ENCODE measurements around the gene NBEA. TPM values are rescaled to one million over a fixed set of nuclear protein-coding genes. Genes with fewer than 3 reads are reported as not detected.

NBEA gene
- total RNA-seq, 2 experiments from 2014 or later = 3.5 to 3.8 TPM

DNA sequence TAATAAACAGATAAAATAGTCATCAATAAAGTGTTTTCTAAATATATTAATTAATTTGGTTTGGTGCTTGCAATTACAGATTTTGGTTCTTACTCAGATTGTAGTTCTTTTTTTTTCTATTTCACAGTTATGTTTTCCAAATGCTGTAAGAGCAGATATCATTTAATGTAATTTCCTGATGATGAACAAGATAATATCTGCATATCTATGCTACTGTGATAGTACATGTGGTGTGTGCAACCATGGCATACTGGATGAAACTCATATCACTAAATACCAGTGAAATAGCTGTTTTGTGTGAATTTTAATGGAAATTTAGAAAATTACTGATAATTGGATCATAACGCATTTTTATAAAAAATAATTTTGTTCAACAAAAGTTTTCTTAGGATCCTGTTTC lies 623.2 kb downstream of the NBEA start:
- ChIA-PET POLR2A (no interaction called here), CTCF (no interaction called here)
- no peak overlapping the region for H3K4me3 ChIP-seq (ENCODE audit: low read length)
- no peaks in the 10 kb centered on the region for H3K36me3 Mint-ChIP-seq (ENCODE audit: low read depth)
- no peak overlapping the region for H3K27ac Mint-ChIP-seq
- no peaks in the 10 kb centered on the region for H3K9me3 ChIP-seq (ENCODE audit: control insufficient read depth in 1 of 2, insufficient read depth in 1 of 2, low read length in 2 of 2)
- no peaks in the 10 kb centered on the region for H3K9me3 Mint-ChIP-seq
- H3K27ac ChIP-seq (ENCODE audit: low read depth in 1 of 2, low read length in 2 of 2) = no peak overlapping the region
- intact Hi-C loops (cut with DNase I, micrococcal nuclease) = no loop called here
- no peaks in the 10 kb centered on the region for H3K36me3 ChIP-seq (ENCODE audit: insufficient read depth, low read length)
- H3K27me3 Mint-ChIP-seq = no peaks in the 10 kb centered on the region
- no peaks in the 10 kb centered on the region for H3K4me1 ChIP-seq (ENCODE audit: insufficient read depth, low read length)
- no peaks in the 10 kb centered on the region for H3K27me3 ChIP-seq (ENCODE audit: control insufficient read depth in 1 of 2, insufficient read depth in 2 of 2, low read length in 2 of 2)
- TF ChIP-seq, protein P1, sequence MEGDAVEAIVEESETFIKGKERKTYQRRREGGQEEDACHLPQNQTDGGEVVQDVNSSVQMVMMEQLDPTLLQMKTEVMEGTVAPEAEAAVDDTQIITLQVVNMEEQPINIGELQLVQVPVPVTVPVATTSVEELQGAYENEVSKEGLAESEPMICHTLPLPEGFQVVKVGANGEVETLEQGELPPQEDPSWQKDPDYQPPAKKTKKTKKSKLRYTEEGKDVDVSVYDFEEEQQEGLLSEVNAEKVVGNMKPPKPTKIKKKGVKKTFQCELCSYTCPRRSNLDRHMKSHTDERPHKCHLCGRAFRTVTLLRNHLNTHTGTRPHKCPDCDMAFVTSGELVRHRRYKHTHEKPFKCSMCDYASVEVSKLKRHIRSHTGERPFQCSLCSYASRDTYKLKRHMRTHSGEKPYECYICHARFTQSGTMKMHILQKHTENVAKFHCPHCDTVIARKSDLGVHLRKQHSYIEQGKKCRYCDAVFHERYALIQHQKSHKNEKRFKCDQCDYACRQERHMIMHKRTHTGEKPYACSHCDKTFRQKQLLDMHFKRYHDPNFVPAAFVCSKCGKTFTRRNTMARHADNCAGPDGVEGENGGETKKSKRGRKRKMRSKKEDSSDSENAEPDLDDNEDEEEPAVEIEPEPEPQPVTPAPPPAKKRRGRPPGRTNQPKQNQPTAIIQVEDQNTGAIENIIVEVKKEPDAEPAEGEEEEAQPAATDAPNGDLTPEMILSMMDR (IDR thresholded peaks at IDR 0.05) = no peak
- H3K4me1 Mint-ChIP-seq (ENCODE audit: low read depth) = no peaks in the 10 kb centered on the region
- H3K4me3 Mint-ChIP-seq = no peak overlapping the region
- DNase-seq = no peak
- ATAC-seq (ENCODE audit: poor library complexity) = no peak

GRCh38 chr13:35566340-35566739 lies 624.3 kb downstream of the NBEA start:
- intact Hi-C loops (cut with DNase I, micrococcal nuclease) = no loop called here
- H3K4me1 ChIP-seq (ENCODE audit: insufficient read depth, low read length) = no peaks in the 10 kb centered on the region
- no peak overlapping the region for H3K27ac ChIP-seq (ENCODE audit: low read depth in 1 of 2, low read length in 2 of 2)
- H3K27me3 ChIP-seq (ENCODE audit: control insufficient read depth in 1 of 2, insufficient read depth in 2 of 2, low read length in 2 of 2) = no peaks in the 10 kb centered on the region
- TF ChIP-seq, protein P1 (IDR thresholded peaks at IDR 0.05) = no peak
- H3K27me3 Mint-ChIP-seq = no peaks in the 10 kb centered on the region
- POLR2A ChIA-PET = no interaction called here
- peak in 1 of 14 experiments; percentile 2 for DNase-seq
- H3K4me1 Mint-ChIP-seq (ENCODE audit: low read depth) = no peaks in the 10 kb centered on the region
- no peak overlapping the region for H3K4me3 Mint-ChIP-seq
- CTCF ChIA-PET = no interaction called here
- H3K4me3 ChIP-seq (ENCODE audit: low read length) = no peak overlapping the region
- no peak overlapping the region for H3K27ac Mint-ChIP-seq
- no peaks in the 10 kb centered on the region for H3K36me3 Mint-ChIP-seq (ENCODE audit: low read depth)
- no peak for ATAC-seq (ENCODE audit: poor library complexity)
- no peaks in the 10 kb centered on the region for H3K9me3 ChIP-seq (ENCODE audit: control insufficient read depth in 1 of 2, insufficient read depth in 1 of 2, low read length in 2 of 2)
- no peaks in the 10 kb centered on the region for H3K9me3 Mint-ChIP-seq
- no peaks in the 10 kb centered on the region for H3K36me3 ChIP-seq (ENCODE audit: insufficient read depth, low read length)

DNA sequence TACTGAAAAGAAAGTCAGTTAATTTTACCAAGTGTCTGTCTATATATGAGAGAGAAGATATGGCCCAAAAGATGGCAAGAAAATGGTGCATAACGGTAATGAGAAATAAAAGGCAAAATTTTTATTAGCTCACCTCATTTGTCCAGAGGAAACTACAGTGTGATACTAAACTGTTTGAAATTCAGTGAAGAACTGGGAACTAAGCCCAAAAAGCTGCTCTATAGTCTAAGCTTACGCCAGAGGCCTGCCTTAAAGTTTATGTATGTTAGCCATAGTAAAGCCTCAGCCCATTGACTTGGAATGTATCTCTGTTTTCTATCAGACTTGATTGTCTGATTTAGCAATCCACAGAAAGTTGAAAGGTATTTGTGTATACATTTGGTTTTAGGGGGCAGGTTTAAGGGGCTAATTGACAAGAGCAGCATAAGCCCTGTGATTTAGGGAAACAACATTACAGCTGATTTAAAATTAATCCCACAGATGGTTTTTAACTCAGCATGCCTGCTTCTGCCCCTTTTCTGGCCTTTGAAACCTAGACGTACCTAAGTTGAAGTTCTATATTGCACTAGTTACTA lies 625.4 kb downstream of the NBEA start:
- H3K4me1 ChIP-seq (ENCODE audit: insufficient read depth, low read length) = no peaks in the 10 kb centered on the region
- Mint-ChIP-seq H3K4me3 (no peak overlapping the region), H3K4me1 (ENCODE audit: low read depth) (no peaks in the 10 kb centered on the region), H3K36me3 (ENCODE audit: low read depth) (no peaks in the 10 kb centered on the region), H3K9me3 (no peaks in the 10 kb centered on the region), H3K27ac (no peak overlapping the region), H3K27me3 (no peaks in the 10 kb centered on the region)
- CTCF ChIA-PET = no interaction called here
- no peak overlapping the region for H3K27ac ChIP-seq (ENCODE audit: low read depth in 1 of 2, low read length in 2 of 2)
- POLR2A ChIA-PET = interaction anchor here (1.2 kb wide), 1 partner anchor 15 kb away, joined by 3 read pairs; no protein-coding TSS in a partner anchor
- H3K27me3 ChIP-seq (ENCODE audit: control insufficient read depth in 1 of 2, insufficient read depth in 2 of 2, low read length in 2 of 2) = no peaks in the 10 kb centered on the region
- ATAC-seq (ENCODE audit: poor library complexity) (no peak), DNase-seq (no peak)
- H3K9me3 ChIP-seq (ENCODE audit: control insufficient read depth in 1 of 2, insufficient read depth in 1 of 2, low read length in 2 of 2) = no peaks in the 10 kb centered on the region
- H3K4me3 ChIP-seq (ENCODE audit: low read length) = no peak overlapping the region
- intact Hi-C loops (cut with DNase I, micrococcal nuclease) = no loop called here
- TF ChIP-seq, protein P1 (IDR thresholded peaks at IDR 0.05) = no peak
- no peaks in the 10 kb centered on the region for H3K36me3 ChIP-seq (ENCODE audit: insufficient read depth, low read length)

All from CD4-positive, alpha-beta T cell (primary cell).